Smooth muscle cell of the brain vasculature (primary cell): ENCODE measurements around the gene NEK11.

Source experiments
- DNase-seq: peaks from one replicate; pipeline ENCODE4 v3.0.0-alpha.2; 2012; ENCODE audit warnings: low read depth, low spot score

The NEK11 gene

DNA sequence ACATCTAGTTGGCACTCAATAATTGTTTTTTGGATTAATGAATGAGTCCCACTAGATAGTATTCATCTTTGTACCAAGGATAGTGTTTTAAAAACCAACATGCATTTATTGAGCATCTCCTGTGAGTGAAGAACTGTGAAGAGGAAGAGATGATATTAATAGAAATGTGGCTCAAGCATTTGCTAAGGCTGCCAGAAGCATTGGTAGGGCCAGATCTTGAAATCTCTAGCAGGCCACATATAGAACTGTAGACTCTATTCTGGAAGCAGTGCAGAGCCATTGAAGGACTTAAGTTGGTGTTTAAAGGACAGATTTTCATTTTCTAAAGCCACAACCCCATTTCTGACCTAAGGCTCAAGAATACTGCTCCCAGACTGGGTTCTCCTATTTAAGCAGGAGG, 99.0 kb downstream of the NEK11 start:
- no peak for DNase-seq

DNA sequence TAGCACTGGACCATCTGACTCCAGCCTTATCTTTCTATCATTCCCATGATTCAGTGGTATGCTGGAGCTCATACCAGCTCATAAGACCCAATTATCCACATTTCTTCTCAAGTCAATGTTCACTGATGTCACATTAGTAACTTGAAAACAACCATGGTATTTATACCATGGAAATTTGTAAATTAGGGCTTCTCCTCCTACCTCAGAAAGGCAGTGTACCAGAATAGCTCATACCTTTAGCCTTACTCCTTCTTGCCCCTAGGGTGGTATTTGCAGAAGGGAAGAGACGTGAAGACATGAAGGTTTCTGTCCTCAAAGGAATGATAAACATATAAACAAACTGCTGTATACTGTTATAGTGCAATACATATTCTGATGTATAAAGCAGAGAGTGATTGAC, 114.2 kb downstream of the NEK11 start:
- no peak for DNase-seq

DNA sequence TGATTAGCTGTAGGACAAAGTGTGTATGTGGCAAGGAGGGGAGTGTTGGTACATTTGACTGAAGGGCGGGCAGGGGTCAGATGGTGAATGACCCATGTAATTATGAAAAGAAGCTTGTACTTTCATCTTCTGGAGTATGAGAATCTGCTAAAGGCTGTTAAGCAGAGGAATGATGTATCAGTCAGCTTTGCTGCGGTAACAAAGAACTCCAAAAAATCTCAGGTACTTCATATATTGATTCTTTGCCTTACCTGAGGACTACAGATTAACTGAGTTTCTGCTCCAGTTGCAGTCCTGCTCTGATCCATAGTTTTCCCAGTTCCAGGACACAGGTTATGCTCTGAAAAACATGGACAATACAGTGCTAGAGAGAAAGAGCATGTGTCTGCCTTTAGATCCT, 115.1 kb downstream of the NEK11 start:
- DNase-seq, result no peak

DNA sequence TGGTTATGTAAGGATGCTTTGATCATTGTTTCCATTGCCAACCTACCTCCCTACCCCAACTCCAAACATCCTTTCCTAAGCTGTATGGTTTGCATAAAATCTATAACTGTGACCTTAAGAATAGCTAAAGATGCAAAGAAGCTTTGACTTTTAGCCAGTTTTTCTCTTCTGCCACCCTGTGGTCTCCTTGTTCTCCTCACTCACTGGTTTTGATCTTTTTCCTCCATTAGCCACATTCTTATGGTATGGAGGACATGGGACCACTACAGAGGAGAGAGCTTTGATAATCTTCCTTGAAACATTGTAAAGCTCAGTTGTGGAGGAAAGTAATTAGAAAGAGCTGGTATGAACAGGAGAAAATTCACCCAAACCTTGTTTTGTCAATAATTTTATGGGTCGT, 115.9 kb downstream of the NEK11 start:
- DNase-seq, result no peak

DNA sequence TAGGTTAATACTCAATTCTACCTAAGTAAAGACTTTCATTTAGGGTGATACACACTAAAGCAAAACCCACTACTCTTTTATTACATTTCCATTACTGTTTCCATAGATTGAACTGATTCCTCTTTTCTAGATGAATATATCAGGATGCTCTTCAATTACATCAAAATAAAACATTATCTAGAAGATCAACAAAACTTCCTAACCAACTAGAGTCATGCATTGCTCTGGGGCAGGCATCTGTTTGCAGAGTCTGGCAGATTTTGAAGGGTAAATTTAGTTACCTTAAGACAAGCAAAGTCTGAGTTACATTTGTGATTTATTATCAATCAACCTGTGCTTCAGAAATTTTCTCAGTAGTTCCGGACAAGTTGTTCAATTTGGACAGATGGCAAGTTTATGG, 117.1 kb downstream of the NEK11 start:
- no peak for DNase-seq

DNA sequence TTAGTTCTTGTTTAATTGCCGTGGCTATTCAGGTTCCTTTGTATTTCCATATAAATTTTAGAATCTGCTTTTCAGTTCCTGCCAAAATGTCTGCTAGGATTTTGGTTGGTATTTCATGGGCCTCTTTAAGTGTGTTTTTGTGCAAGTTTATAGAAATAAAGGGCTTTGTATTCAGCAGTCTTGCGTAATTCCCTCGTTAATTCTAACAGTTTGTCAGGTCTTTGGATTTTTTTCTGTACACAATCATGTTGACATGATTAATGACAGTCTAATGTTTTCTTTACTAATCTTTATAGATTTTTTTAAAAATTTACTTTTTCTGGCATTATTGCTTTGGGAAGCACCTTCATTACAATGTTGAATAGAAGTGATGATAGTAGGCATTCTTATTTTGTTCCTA, 120.9 kb downstream of the NEK11 start:
- DNase-seq, result no peak

DNA sequence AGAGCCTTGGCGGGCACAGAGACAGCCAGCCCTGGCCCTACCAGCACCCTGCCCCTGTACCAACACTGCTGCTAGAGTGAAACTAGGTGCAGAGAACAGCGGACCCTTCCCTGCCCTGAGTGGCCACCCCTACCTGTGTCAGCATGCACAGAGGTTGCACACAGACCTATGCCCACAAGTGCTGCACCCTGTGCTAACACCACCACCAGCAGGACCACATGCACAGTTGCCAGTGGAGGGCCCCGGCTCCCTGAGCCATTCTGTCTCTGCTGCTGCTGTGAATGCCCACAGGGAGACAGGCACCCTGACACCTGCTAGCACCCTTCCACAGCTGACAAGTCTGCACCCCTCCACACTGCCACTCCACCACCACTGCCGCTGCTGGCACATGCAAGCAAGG, 131.8 kb downstream of the NEK11 start:
- no peak for DNase-seq

DNA sequence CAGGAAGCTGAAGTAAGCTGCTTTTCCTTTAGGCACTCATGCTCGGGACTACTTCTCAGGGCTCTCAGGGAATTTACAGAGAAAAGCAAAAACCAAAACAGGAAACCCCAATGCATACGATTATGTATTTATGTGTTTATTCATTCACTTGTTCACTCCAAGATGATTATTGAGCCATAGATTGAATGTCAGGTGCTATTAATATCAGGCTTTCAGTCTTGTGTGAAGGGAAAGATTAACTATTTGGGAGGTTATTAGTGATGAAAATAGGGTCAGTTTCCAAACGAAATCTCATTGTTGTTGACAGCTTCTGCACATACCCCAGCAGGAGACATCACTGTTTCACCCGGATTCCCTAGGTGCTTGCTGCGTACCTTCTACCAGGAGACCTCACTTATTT, 135.8 kb downstream of the NEK11 start:
- no peak for DNase-seq

DNA sequence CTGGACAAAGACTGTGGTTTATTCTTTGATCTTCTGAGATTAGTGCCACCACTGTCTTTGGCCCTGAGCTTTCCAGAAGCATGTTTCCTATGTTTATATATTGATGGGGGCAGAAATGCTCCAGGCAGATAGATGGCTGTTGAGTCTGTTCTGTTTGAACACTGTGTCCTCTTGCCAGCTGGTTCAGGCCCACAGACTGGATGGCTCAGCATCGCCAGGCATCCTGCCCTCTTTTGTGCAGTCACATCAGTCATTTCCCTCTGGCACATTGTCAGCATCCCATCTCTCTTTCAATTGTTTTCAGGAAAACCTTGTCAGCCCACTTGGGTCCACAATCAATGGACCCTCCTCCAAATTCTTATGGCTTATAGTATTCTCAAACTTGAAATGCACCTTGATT, 141.2 kb downstream of the NEK11 start:
- no peak for DNase-seq

DNA sequence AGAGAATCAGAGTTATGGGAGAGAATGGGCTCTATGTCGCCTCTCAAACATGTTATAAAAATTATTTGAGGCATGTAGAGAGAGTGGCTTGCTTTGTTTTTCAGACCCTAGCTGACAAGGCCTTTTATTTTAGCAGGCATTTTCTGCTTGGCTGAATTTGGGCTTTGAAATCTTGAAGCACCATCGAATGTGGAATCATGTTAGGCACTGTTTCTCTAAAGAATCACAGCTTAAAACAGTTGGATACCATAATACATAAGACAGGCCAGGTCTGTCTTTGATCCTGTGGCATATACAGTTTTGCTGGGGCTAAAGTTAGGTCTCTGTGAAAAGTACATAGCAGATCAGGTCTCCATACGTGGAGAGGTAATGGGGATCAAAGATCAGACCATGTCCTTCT, 142.7 kb downstream of the NEK11 start:
- DNase-seq, result no peak

DNA sequence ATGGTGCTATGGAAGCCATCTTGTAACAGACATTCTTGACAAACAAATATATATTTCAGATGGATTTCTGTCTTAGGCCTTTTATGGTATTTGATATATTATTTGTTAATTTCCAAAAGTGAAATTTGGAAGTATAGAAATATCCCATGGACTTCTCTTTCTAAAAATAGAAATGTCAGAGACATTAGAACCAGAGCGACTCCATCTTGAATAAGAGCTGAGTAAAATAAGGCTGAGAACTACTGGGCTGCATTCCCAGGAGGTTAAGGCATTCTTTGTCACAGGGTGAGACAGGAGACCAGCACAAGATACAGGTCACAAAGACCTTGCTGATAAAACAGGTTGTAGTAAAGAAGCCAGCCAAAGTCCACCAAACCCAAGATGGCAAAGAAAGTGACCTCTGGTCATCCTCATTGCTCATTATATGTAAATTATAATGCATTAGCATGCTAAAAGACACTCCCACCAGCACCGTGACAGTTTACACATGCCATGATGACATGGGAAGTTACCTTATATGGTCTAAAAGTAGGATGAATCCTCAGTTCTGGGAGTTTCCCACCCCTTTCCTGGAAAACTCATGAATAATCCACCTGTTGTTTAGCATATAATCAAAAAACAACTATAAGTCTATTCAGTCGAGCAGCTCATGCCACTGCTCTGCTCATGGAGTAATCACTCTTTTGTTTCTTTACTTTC, 146.0 kb downstream of the NEK11 start:
- no peak for DNase-seq

DNA sequence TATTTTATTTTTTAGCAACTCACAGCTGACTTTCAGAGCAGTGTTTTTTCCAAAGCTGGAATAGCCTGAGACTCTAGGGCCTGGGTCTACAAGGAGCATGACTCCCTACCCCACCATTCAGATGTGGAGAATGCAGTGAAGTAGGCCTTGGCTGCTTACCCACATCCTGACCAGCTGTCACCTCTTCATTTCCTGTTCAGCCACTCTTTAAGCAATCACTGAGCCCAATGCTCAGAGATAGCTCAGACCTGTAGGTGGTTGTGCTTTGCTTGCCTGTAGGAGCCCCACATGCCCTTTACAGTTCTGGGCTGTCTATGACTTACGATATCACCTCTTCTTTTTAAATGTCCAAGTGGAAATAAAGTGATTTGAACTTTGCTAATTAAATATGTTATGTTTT, 148.1 kb downstream of the NEK11 start:
- DNase-seq, result no peak

DNA sequence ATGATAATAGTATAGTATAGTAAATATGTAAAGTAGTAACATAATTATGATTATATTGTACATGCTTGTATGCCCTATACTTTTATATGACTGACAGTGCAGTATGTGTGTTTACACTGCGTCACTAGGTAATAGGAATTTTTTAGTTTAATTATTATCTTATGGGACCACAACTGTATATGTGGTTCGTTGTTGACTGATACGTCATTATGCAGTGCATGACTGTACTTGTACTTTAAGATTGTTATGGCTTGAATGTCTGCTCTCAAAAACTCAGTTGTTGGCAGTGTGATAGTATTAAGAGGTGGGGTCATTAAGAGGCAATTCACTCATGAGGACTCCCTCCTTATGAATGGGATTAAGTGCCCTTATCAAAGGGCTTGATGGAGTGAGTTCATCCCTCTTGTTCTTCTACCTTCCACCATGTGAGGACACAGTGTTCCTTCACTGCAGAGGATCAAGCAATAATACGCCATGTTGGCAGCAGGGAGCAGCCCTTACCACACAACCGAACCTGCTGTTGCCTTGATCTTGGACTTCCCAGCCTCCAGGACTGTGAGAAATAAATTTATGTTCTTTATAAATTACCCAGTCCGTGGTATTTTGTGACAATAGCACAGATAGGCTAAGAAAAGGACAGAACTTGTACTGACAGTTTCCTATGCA, 152.2 kb downstream of the NEK11 start:
- DNase-seq, result no peak

DNA sequence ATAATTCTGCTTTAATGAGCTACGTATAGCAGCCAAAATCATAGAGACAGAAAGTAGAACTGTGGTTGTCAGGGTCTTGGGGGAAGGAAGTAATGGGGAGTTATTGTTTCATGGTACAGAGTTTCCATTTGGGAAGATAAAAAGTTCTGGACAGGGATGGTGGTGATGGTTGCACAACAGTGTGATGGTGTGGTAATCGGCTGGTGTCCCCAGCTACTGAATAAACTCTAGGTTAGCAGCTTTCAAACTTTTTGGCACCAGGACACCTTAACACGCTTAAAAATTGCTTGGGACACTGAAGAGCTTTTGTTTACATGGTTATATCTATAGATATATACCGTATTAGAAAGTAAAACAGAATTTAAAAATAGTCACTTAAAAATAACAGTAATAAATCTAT, 166.0 kb downstream of the NEK11 start:
- no peak for DNase-seq

DNA sequence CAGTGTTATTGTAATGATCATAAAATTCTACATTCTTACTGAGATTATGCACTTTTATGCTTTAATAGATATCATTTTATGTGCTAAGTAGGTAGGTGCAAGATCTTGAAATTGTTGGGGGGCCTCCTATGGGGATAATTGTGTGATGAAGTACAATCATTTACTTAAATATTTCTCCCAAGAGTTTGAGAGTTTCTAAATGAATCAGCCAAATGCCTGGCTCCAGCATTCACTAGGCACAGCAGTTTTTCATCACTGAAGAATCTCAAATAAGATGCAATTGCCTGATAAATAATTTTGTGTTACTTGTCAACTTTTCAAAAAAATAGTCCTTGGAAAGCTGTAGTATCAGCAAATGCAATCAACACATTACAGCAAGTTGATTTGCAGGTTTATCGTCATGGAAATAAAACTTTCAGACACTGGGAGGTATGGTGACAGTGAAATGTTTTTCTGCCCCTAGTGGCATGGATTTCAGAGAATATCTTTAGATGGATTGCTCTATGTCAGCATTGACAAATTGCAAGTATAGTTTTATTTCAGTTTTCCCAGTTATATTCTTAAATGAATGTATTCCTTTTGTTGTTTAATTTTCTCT, 167.1 kb downstream of the NEK11 start:
- DNase-seq, result no peak

DNA sequence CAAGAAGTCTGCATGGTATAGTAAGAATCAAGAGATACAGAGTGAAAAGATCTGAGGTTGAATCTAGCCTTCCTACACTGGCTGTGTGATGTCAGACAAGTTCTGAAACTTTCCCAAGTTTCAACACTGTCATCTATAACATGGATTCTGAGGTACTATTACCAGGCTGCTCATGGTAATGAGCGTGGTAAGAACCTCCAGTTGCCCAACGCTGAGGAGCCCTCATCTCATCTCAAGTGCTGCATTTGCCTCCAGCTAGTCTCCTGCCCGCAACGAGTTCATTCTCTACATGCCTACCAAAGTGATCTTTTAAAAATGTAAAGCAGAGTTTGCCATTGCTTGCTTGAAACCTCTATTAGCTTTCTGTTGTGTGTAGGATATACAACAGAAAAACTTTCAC, 168.1 kb downstream of the NEK11 start:
- no peak for DNase-seq

DNA sequence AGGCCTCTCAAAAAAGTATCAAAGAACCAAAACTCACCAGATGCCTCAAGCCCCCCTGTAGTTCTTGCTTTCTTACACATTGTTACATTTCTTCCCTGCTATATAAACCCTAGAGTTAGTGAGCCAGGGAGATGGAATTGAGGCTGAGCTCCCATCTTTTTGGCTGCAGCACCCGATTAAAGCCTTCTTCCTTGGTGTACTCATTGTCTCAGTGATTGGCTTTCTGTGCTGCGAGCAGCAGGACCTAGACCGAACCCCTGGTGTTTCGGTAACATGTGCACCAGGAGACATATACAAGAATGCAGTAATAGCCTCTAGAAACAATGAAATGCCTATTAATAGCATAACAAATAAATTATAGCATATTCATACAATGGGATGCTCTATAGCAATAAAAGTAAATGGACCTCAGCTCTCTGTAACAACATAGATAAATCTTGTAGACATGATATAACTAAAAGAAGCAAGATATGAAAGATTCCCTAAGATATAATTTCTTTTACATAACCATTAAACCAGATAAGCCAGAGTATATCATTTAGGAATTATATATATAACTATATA, 174.0 kb downstream of the NEK11 start:
- no peak for DNase-seq

DNA sequence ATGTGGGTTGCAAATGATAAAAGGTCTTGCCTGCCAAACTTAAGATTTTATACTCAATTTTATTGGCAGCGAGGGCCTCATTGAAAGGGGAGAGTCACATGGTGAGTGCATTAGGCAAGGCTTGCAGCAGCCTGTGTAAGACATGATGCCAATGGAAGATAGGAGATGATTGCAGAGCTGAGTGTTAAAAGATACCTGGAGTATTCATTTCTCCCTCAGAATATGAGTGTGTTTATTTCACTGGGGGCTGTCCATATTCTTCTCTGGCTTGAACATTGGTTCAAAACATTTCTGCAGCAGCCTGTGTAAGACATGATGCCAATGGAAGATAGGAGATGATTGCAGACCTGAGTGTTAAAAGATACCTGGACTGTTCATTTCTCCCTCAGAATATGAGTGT, 189.7 kb downstream of the NEK11 start:
- DNase-seq, result no peak

DNA sequence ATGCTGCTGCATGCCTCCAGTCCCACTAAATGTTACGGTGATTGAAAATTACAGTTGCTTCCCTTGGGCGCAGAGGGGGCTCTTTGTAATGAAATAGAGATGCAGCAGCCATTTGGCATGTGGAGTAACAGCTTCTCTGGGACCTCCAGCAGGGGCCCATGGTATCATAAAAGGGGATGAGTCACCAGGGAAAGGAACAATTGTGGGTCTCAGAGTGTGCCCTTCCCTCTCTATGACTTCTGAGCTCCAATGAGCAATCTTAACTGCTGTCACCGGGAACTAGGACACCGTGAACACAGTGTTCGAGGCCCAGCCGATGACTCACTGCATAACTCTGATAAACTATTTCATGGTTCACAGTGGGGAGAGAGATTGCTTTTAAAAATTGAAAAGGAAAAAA, 190.1 kb downstream of the NEK11 start:
- DNase-seq, result peak; percentile 54

DNA sequence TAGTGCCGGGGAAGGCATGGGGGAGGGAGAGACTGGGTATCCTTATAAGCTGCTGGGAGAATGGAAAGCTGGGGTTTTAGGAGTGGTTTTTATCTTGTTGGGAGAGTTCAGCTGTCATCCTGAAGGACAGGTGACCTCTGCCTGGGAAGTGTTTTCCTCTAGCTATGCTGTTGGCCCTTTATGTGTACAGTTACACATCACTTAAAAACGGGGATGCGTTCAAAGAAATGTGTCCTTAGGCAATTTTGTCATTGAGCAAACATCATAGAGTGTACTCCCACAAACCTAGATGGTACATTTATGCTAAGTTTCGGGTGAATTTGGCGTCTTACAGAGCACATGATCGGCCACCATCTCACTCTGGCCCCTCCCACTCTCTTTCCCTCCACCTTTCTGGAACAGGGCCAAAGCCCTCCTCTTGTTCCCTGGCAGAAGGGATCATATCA, 190.6 kb downstream of the NEK11 start:
- peak; percentile 26 for DNase-seq

DNA sequence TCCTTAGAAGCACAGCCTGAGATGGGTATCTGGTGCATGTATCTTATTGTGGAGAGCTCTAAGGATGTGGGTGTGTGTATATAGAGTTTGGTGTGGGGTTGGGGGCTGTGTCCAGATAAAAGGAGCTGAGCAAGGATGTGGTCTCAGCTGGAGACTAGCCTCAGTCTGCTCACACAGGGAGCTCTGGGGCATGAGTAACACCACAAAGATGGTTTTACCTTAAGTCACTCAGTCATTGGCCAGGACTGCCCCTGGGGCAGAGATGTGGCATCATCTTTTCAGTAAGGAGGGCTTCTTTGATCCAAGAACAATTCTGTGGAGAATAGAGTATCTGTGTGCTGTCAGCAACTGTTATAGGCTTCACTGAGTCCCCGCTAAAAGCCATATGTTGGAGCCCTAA, 191.5 kb downstream of the NEK11 start:
- DNase-seq, result peak; percentile 67

DNA sequence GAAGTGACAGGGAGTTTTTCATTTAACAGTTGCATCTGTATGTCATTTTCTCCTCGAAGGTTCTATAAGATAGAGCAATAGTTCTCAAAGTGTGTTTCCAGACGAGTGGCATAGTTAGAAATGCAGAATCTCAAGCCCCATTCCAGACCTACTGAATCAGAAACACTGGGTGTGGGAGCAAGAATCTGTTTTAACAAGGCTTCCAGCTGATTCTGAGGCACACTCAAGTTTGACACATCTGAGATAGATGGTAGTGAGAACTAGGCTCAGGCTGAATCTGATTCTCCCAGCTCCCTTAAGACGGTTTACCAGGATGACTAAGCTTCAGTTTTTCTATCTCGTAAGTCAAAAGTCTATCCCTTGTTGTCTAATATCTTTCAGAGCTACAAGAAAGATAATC, 195.1 kb downstream of the NEK11 start:
- peak; percentile 9 for DNase-seq

DNA sequence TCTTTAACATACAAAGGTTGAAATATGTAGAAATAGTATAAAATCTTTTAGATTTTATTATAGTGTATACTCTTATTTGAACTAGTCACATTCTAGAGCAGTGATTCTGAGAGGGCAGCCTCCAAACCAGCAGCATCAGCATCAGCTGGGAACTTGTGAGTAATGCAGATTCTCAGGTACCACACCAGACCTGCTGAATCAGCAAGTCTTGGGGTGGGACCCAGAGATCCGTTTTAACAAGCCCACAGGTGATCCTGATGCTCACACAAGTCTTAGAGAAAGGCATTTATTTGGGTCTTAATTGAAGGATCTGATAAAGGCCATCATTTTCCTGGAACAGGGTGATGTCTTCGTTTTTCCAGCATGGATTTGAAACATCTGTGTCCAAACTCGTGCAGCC, 195.9 kb downstream of the NEK11 start:
- no peak for DNase-seq
